BJ (cell line): ENCODE data around the gene TSPAN15. TPM values are rescaled to one million over a fixed set of nuclear protein-coding genes. Genes with fewer than 3 reads are reported as not detected.

Experiments
- CTCF ChIA-PET: fragments of 350-600 bp; formaldehyde crosslinking; extraction: SDS; loops from one replicate; lab custom pipeline; 2021; ENCODE audit warnings: antibody characterized with exemption, inconsistent platforms; lab: Yijun Ruan, JAX
- POLR2A ChIA-PET: fragments of 300-600 bp; sonication (Branson Sonifier 250); formaldehyde crosslinking; extraction: SDS; loops from one replicate; lab custom pipeline; 2021; ENCODE audit warnings: antibody characterized with exemption; lab: Charles Lee
- DNase-seq: peaks from one replicate; pipeline ENCODE4 v3.0.0-alpha.2; 2011; ENCODE audit warnings: low read depth
- H3K27me3 ChIP-seq: 2 replicates; pipeline ENCODE4 v1.6.0; 2011; ENCODE audit warnings: low read length; ENCODE audit not compliant: control insufficient read depth, insufficient read depth
- H3K36me3 ChIP-seq: 2 replicates; pipeline ENCODE4 v1.5.1; 2011; ENCODE audit warnings: low read length; ENCODE audit not compliant: control insufficient read depth, insufficient read depth
- H3K4me3 ChIP-seq: 2 replicates; pipeline ENCODE4 v1.5.1; 2011; ENCODE audit warnings: low read depth, mild to moderate bottlenecking, control low read depth, low read length
- CTCF ChIP-seq: IDR thresholded peaks from 2 replicates; pipeline ENCODE4 v1.5.1; 2011; ENCODE audit warnings: low read depth, mild to moderate bottlenecking, control low read depth, inconsistent platforms, low read length, moderate library complexity; ENCODE audit not compliant: insufficient read depth
- polyA plus RNA-seq: library from polyadenylated mRNA; depleted of rRNA; stranded (reverse); fragments of >200 nt; gene quantifications from 2 replicates; pipeline ENCODE4 v1.2.3, GENCODE V29; 2011

Gene TSPAN15
- polyA plus RNA-seq, 1 experiment: 0.94 TPM

- peak; percentile 60 for DNase-seq
- Histone ChIP-seq H3K4me3 (peak overlapping the region; percentile 42), H3K27me3 (no peaks in the 10 kb centered on the region), H3K36me3 (no peaks in the 10 kb centered on the region)
- ChIA-PET CTCF (interaction anchor here (0.5 to 3.2 kb wide), 18 partner anchors 9 to 1388 kb away, joined by 3 to 24 read pairs (median 4); partner anchors contain the start of gene TACR2), POLR2A (interaction anchor here (0.6 kb wide), 1 partner anchor 10 kb away, joined by 4 read pairs; no protein-coding TSS in a partner anchor)
- peak; percentile 69 for TF ChIP-seq CTCF
Measured at GRCh38 chr10:69408318-69409175, 42.7 kb upstream of the TSPAN15 start.

GRCh38 chr10:69409176-69409495 lies 42.1 kb upstream of the TSPAN15 start:
- Histone ChIP-seq H3K36me3 (no peaks in the 10 kb centered on the region), H3K4me3 (peak overlapping the region; percentile 42), H3K27me3 (no peaks in the 10 kb centered on the region)
- POLR2A ChIA-PET: no interaction called here
- CTCF ChIA-PET: interaction anchor here (1.0 to 3.2 kb wide), 6 partner anchors 8 to 172 kb away, joined by 4 to 24 read pairs (median 8); partner anchors contain the start of gene TACR2
- no peak for DNase-seq
- TF ChIP-seq CTCF: no peak

- ChIA-PET POLR2A (no interaction called here), CTCF (interaction anchor here (1.3 kb wide), 1 partner anchor 37 kb away, joined by 3 read pairs; no protein-coding TSS in a partner anchor)
- no peak for DNase-seq
- Histone ChIP-seq H3K27me3 (no peaks in the 10 kb centered on the region; the same call in 1 of the 2 replicates), H3K4me3 (no peak overlapping the region), H3K36me3 (no peaks in the 10 kb centered on the region)
- no peak for TF ChIP-seq CTCF
Measured at GRCh38 chr10:69409968-69410367, 41.3 kb upstream of the TSPAN15 start.

GRCh38 chr10:69410487-69410886 lies 40.8 kb upstream of the TSPAN15 start:
- TF ChIP-seq CTCF: no peak
- H3K27me3 ChIP-seq: no peaks in the 10 kb centered on the region; the same call in 1 of the 2 replicates
- no peaks in the 10 kb centered on the region for H3K36me3 ChIP-seq
- ChIA-PET CTCF (interaction anchor here (0.6 to 1.4 kb wide), 3 partner anchors 36 to 105 kb away, joined by 3 read pairs; no protein-coding TSS in a partner anchor), POLR2A (no interaction called here)
- H3K4me3 ChIP-seq: no peak overlapping the region
- no peak for DNase-seq

GRCh38 chr10:69411476-69411875 lies 39.8 kb upstream of the TSPAN15 start:
- CTCF ChIA-PET: interaction anchor here (1.2 to 1.4 kb wide), 4 partner anchors 19 to 175 kb away, joined by 3 to 4 read pairs (median 3); no protein-coding TSS in a partner anchor
- POLR2A ChIA-PET: no interaction called here
- DNase-seq: no peak
- Histone ChIP-seq H3K27me3 (peaks cover 6% of the 10 kb centered on the region), H3K4me3 (no peak overlapping the region), H3K36me3 (no peaks in the 10 kb centered on the region)
- TF ChIP-seq CTCF: no peak
